ENCODE measurements around the gene HAUS7.

HAUS7 gene

DNA sequence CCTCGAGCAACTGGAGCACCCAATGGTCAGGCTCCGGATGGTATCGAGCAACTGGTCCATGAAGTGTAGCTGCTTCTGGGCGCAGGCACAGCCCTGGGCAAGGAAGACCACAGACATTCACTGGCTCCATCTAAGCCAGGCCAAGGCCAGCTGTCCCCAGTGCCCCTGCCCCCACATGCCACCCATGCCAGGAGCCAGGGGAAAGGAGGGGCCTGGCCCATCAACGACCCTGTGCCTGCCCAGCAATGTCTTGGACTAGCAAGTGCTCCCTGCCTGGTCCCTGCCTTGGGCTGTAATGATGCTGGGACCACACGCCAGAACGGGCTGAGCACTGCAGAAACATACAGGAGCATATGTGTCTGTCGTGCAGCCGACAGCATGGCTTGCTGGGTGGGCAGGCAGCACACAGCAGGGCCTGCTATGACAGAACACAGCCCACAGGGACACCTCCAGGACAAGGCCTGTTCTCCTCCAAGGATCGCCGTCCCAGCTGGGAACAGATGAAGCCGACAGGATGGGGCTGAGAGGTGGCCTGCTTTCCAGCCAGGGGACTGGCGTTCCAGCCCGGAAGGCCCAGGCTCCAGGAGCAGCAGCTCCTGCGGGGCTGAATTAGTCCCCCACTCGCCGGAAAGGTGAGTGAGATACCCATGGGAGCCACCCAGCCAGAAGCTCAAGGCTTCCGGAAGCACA is 13.1 kb downstream of the HAUS7 start:
- DNase-seq (ENCODE audit: low read depth in 1 of 2, low spot score in 1 of 2): no peak

DNA sequence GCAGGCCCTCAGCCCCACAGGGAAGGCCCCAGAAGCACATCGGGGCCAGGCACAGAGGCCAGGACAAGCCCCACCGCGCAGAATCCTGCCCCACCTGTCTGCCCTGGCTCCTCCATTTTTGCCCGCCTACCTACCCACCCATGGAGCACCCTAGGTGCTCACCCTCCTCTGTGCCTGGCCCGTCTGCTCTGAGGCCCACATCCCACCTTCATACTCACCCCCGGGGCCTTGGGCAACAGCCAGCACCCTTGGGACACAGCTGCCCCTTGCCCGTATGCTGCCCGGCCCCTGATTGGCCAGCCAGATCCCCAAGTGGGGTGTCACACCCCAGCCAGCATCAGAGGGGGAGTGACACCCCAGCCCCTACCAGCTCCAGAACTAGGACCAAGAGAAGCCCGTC is 13.7 kb downstream of the HAUS7 start:
- no peak for DNase-seq (ENCODE audit: low read depth in 1 of 2, low spot score in 1 of 2)

DNA sequence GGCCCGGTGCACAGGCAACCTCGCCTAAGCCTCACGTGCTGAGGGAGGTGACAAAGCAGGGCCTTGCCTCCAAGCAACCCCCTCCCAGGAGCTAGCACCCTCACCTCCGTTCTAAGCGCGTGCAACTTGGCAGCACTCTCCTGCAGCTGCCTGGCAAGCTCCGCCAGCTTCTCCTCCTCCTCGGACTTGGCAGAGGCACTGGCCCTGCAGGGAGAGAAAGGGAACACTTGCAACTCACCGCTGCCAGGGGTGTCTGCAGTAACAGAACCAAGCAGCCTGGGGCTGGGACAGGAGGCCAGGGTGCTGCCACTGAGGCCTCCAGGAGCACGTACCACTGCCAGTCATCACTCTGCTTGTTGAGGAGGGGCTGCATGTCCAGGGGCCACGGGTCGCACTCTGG is 14.2 kb downstream of the HAUS7 start:
- no peak for DNase-seq (ENCODE audit: low read depth in 1 of 2, low spot score in 1 of 2)

DNA sequence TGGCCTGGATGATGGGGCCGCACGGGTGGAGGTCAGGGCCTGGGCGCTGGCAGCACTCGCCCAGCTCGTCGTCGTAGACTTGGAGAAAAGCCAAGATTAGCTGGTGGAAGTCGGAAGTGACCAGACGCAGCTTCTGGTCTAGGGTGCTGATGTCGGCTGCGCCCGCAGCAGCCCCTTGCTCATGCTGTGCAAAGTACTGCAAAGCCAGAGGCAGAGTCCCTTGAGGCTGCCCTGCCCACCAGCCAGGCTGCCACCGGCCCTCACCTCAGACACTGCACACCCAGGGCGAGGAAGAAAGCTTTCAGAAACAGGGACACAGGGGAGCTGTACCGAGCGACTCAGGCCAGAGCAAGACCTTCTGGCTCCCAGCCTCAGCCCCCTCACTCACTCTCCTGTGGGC is 14.8 kb downstream of the HAUS7 start:
- no peak for DNase-seq (ENCODE audit: low read depth in 1 of 2, low spot score in 1 of 2)

DNA sequence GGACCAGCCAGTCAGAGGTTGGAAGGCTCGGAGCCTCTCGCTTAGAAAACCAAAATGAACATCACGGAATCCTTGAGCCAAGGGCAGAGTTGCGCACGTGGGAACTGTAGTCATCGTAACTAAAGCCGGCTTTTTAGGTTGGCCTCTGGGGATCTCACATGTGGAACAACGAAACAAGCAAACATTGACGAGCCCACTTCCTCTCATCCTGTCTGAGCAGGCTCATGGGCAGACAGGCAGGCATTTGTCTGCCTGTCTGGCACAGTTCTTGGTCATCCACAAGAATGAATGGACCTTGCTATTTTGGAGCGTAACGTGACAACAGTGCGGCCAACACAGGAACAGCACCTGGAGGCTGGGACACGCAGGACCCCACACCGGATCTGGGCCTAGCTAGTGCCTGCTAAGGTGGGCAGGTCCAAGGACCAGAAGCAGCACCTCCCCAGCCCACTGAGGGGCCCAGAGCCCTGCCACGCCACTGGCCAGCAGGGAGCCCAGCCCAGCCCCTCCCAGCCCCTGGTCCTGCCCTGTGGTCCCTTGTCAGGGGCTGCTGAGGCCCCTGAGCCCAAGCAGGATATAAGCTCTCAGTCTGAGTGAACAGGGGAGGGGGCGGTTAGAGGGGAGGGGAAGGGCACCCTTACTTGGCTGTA is 15.3 kb downstream of the HAUS7 start:
- DNase-seq (ENCODE audit: low read depth in 1 of 2, low spot score in 1 of 2): no peak

DNA sequence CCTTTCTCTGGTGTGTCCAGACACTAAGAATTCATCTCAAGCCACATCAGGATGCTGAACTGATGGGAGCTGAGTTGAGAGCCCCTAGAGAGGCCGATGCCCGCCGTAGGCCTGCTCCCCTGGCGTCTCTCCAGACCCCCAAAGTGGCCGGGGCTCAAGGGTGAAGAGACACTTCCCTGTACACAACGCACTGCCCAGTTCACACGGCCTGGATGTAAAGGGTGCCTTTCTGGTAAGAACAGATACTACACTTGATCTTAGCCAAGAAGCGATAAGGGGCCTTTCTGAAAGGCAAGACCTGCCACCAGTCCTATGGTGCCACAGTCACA is 19.5 kb downstream of the HAUS7 start:
- no peak for DNase-seq (ENCODE audit: low read depth in 1 of 2, low spot score in 1 of 2)

DNA sequence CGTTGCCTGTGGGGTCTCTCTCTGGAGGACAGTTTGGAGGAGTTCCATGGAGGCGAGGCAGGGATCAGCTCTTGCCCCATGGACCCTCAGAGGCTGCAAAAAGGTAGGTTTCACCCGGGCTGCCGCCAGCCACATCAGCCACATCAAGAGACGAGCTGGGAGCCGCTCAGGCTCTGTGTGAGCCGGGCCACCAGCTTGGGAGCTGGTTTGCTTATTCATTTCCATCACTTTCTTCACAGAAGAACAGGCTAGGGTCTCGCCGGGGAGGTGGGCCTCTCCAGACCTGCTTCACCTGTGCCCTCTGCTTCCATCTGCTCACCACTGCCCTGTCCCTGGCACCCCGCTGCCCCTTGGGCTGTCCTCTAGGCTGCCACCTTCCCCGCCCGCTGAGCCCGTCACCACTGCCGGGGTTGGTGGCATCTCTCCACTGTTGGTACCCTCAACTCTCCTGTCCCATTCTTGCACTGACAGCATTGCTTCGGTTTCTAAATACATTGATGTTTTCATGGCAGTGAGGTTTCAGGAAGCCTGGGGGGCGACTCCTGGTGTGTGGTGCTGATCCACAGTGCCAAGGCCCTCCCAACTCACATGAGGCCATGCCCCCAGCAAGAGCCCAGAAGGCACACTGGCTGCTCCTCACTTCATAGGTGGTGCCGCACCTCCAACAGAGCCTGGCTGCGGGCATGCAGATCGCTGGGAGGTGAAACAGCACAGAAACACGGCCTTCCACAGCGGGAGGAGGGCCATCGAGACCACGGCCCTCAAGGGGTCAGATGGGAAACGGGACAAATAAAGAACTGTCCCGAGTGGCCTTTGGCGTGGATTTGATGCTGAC is 20.0 kb downstream of the HAUS7 start:
- no peak for DNase-seq (ENCODE audit: low read depth in 1 of 2, low spot score in 1 of 2)

DNA sequence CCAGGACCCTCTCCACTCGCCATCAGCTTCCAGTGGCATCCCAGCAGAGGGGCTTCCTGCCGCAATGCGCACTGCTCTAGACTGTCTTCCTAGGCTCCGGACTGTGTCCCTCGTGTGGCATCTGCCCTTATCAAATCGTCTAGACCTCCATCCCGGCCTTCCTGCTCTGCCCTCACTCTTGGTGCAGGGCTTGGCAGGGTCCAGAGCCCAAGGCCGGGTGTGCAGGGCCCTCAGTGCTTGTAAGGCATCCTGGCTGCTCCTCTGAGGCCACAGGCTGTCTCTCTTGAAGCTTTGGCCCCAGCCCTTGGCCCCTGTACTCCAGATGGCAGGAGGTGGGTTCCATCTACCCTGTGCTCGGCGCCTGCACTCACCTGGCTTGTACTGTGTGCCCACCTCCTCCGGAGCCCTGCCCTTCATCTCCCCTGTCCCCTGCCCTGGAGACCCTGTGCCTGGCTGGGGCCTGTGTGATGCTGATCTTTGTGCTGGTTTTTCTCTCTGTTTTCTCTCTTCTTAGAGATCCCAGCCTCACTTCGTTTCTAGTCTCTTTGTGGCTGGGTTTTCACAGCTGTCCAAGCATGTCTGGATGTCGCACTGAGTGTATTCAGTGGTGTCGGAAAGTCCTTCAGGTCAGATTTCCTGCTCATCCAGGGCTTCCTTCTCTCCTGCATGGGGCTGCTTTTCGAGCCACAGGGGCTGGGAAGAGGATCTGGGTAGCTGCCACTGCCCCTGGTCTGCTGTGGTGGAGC is 20.8 kb downstream of the HAUS7 start:
- no peak for DNase-seq (ENCODE audit: low read depth in 1 of 2, low spot score in 1 of 2)

DNA sequence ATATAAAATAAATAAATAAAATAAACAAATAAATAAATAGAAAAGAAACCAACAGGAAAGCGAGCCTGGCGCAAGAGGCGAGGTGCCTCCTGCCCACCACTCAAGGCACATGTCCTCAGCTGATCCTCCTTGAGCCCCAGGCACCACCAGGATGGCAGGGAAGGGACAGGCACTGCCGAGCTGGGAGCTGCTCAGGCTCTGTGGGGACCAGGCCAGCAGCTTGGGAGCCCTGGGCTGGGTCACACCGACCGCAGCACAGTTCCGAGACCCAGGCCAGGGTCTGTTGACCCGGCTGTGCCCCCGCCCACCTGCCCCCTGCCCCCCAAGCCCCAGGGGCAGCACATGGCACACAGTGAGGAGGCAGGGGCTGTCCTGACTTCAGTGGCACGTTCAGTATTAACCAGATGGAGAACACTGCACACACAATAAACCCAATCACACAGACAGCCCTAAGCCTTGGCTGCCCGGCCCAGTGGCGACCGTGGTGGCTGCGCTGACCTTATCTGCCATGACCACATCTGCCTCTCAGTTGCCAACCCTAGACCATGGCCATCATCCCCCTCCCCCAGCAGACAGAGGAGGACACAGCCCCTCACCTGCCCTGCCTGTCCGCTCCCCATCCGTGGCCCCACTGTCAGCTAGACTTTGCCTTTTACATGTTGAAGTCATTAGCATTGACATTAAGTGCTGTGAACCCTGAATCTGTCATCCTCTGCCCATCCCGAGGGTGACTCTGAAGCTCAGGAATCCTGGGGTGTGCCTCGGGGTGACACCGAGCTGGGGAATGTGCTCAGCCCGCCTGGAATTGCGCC is 21.6 kb downstream of the HAUS7 start:
- no peak for DNase-seq (ENCODE audit: low read depth in 1 of 2, low spot score in 1 of 2)

DNA sequence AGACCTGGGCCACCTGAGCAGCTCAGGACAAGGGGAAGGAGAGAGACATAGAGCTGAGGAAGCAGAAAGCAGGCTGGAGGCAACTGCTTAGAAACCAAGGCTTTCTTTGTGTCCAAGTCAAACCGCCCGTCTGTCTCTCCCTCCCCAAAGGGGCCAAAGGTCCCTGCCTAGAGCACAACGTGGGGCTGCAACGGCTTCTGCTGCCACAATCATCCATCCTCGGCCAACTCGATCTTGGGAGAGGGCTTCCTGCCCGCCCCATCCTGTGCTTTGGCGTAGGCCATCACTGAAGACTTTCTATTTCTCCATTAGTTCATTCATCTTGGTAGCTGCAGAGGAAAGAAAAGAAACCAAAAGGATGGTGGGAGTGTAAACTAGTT is 22.8 kb downstream of the HAUS7 start:
- DNase-seq (ENCODE audit: low read depth in 1 of 2, low spot score in 1 of 2): no peak

DNA sequence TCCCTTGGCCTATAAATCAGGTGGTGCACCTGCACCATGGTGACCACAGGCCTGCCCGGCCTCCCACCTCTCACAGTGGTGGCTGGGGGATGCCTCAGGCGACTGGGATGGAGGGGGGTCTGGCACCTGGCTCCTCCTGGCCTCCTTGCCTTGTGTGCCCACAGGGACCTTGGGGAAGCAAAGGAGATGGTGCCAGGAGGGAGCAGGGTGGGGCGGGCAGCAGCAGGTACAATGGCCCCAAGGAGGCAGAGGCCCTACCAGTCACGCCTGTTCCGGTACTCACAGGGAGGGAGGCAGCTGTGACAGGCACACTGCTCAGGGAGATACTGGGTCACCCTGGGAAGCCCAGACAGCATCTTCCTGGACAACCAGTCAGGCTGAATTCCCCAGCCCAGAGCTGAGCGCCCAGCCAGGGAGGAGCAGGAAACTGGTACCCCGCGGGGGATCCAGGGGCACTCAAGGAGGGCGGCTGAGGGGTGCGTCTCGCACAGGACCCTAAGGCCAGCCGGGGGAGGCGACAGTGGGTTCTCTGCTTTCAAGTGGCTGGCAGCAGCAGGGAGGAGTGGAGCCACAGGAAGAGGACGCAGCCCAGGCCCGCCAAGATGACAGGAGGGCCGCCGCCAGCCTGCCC is 23.3 kb downstream of the HAUS7 start:
- no peak for DNase-seq (ENCODE audit: low read depth in 1 of 2, low spot score in 1 of 2)

DNA sequence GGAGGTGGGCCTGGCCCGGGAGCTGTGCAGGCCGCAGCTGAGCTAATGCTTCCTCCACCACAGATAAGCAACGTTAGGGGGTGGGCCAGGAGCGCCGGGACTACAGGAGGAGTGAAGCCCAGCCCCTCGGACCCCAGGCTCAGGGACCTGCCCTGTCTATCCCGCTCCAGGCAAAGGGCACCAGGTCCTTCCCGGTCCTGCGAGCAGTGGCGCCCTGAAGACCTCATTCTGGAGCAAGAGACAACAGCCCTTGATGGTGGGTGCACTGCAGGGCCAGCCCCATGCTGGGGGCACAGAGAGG is 23.8 kb downstream of the HAUS7 start:
- DNase-seq (ENCODE audit: low read depth in 1 of 2, low spot score in 1 of 2): no peak

DNA sequence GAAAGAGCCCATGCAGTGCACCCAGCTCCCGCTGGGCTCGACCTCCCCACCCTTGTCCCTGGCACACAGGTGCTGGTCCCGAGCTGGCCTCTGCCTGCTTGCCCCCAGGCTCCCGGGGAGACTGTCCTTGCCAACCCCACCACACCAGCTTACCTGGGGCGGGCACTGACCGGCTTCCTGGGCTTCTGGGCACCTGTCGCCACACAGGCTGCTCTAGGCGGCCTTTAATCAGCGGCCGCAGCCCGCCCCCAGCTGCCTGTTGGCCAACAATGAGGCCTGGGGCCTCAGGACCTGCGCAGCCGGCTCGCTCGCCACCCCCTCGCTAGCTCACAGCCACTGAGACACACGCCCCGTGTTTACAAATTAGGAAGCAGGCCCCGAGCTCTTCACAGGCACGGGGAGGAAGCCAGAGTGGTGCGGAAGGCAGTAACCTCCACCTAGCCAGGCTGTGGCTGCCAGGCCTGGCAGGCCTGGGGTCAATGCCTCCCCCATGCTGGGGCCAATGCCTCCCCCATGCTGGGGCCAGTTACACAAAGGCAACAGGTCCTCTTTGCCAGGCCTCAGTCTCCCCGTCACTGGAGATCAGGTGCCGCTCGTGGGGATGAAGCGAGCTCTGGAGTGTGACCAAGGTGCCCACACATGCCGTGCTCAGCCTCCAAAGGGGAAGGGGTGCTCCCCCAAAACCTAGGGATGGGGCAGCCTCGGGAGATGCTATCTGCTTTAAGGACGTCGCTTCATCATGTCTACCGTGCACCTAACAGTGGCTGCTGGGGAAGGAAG is 24.3 kb downstream of the HAUS7 start, which contains the start of gene TREX2:
Gene TREX2, minus strand, starts transcription at position 201 of the 780 bp plus-strand sequence. CDS start 626 bp downstream, outside the sequence.
- DNase-seq (ENCODE audit: low read depth in 1 of 2, low spot score in 1 of 2): no peak

DNA sequence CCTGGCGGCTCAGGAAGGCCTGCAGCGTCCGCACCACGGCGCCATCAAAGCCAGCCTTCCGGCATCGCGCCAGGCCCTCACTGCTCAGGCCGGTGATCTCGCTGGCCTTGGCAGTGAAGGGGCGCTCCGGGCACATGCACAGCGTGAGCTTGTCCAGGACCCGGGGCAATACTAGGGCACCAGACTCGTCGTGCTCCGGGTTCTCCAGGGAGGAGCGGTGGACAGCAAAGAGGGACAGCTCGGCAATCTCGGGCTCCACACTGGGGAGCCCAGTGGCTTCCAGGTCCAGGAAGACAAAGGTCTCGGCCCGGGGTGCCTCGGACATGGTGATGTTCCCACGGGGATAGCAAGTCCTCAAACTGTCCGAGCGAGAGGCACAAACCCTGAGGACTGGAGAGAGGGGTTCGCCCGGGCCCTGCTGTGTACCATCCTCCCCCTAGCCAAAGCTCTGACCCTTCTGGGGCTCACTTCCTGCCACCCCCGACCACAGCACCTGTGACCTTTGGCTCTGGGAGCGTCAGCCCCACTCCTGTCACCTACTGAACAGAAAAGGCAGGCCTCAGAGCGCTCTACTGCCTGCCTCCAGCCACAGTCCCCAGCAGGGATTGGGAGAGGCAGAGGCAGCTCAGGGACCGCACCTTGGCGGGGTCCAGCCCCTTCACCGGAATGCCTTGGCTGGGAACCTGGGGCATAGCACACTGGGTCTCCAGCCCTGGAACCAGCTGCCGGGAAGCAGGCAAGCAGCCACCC is 25.1 kb downstream of the HAUS7 start:
- DNase-seq (ENCODE audit: low read depth in 1 of 2, low spot score in 1 of 2): no peak

DNA sequence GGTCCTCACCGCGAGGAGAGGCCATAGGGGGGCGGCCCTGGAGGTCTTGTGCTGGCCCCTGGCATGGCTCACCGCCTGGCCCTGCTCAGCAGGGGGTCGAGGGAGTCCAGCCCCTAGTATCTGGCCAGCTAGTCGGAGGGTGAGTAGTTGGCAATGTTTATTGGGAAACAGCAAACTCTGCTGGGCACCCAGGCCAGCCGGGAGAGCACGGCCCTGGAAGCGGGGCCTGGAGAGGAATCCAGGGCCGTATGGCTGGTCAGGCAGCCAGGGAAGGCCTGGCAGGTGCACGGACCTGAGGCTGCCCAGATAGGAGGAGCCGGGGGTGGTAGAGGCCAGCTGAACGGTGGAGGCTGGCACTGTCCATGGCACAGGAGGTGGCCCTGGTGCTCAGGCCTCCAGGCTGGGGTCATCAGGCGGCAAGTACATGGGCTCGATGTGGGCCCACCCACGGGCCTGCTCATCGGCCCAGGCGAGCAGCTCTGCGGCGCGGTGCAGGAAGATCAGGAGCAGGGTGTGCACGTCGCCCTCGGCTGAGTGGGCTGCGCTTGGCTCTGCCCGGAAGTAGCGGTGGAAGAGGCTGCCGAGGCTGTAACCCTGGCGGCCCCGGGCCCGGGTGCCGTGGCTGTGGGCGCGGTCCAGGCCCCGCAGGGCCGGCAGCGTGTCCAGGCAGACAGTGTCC is 25.9 kb downstream of the HAUS7 start:
- no peak for DNase-seq (ENCODE audit: low read depth in 1 of 2, low spot score in 1 of 2)

DNA sequence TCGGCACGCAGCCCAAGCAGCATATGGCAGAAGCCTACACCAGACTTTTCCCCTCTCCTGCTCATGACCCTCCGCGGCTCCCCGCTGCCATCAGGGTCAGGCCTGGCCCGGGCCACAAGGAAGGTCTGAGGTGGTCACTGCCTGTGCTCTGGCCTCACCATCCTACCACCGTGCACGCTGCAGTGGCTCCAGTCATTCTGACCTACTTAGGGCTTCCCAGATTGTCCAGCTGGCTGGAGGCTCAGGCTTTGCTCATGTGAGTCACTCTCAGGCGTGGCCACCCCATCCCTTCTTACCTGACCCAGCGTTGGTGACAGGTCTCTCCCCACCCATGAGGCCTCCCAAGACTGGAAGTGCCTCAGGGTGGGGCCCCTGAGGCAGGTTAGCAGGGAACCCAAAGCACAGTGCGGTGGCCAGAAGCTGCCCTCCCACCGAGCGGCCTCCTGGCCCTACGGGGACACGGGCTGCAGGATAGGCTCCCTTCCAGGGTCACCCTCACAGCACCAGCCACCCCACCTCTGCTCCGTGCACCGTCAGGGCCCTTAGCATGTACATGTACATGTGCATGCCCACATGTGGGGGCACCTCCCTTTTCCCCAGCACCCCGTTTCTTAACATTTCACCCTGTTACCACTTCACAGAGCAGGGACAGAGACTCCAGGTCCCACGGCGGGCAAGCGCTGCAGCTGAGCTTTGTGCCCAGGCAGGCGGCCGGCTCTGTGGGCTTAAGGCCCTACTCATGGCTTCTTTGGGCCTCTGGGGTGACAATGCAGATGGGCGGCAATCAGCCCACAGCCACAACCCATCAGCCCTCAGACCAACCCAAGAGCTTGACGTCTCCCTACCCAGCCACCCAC is 26.7 kb downstream of the HAUS7 start:
- DNase-seq (ENCODE audit: low read depth in 1 of 2, low spot score in 1 of 2): no peak

DNA sequence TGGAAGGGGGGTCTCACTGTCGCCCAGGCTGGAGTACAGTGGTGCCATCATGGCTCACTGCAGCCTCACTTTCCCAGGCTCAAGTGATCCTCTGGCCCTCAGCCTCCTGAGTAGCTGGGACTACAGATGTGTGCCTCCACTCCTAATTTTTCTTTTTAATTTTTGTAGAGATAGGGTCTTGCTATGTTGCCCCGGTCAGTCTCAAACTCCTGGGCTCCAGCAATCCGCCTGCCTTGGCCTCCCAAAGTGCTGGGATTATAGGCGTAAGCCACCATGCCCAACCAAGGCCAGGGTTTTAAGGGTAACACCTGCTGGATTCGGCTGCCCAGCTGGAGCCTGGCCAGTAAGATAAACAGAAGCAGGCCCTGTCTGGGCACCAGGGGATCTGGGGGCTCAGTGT is 27.9 kb downstream of the HAUS7 start:
- DNase-seq (ENCODE audit: low read depth in 1 of 2, low spot score in 1 of 2): no peak

DNA sequence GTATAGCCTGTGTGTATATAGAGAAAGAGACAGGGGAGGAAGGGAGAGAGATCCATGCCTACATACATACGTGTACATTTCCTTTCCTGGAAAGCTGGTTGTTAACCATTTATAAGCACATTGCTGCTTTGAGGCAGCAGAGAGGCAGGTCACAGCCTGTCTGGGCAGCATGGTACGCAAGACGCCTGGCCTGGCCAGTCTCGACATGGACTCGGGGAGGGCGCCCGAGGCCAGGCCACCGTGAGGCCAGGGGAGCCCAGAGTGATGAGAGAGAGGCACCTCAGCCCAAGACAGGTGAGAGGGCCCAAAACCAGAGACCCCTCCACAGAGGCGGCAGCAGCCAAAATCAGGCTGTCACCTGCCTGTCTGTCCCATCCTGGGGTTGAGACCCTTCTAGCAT is 28.4 kb downstream of the HAUS7 start:
- no peak for DNase-seq (ENCODE audit: low read depth in 1 of 2, low spot score in 1 of 2)
